BLaER1 (cell line): ENCODE measurements around the gene FNDC3B.

ENCODE experiments used
- H3K27ac ChIP-seq: shearing (Covaris generic); formaldehyde crosslinking; 2 replicates; pipeline ENCODE4 v1.8.1; 2022
- H3K27me3 ChIP-seq: shearing (Covaris generic); formaldehyde crosslinking; 2 replicates; pipeline ENCODE4 v1.8.1; 2022
- H3K36me3 ChIP-seq: shearing (Covaris generic); formaldehyde crosslinking; 2 replicates; pipeline ENCODE4 v1.8.1; 2022
- H3K4me1 ChIP-seq: shearing (Covaris generic); formaldehyde crosslinking; 2 replicates; pipeline ENCODE4 v1.8.1; 2022
- H3K4me2 ChIP-seq: shearing (Covaris generic); formaldehyde crosslinking; 2 replicates; pipeline ENCODE4 v1.8.1; 2022
- H3K4me3 ChIP-seq: shearing (Covaris generic); formaldehyde crosslinking; 2 replicates; pipeline ENCODE4 v1.8.1; 2022
- H3K9ac ChIP-seq: shearing (Covaris generic); formaldehyde crosslinking; 2 replicates; pipeline ENCODE4 v1.8.1; 2022
- H3K9me3 ChIP-seq: shearing (Covaris generic); formaldehyde crosslinking; 2 replicates; pipeline ENCODE4 v1.8.1; 2022
- H4K20me1 ChIP-seq: shearing (Covaris generic); formaldehyde crosslinking; 2 replicates; pipeline ENCODE4 v1.8.1; 2022
- Cebpa-rat ChIP-seq: shearing (Covaris generic); IDR thresholded peaks from 2 replicates; pipeline ENCODE4 v1.8.1; 2022

FNDC3B gene

DNA sequence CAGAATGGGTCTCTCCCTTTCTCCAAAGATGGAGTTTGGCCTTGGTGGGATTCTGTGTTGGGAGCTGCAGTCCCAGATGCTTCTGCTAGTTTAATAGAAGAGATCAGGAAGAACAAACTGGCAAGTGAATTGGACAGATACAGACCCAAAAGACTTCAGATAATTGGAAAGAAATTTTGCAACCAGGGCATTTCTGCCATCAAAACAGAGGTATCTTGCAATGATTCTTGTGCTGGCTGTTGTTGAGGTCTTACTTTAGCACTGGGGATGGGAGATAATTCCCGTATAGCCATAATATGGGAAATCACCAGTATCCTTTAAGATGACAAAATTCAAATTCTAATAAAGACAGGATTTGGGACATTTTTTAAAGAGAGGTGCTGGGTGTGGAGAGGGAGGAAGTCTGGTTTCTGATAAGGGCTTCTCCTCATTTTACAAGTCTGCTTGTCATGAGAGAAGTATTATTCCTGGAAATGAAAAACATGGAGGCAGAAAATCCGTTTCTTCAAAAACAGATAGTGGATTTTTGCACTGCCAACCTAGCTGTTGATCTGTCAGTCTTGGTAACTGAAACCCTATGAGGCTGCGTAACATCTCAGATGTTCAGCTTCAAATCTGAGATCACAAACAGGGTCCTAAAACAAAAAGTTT lies 40.1 kb downstream of the FNDC3B start:
- no peaks in the 10 kb centered on the region for H3K27me3 ChIP-seq
- no peak overlapping the region for H3K9ac ChIP-seq
- H3K27ac ChIP-seq, result no peak overlapping the region
- no peak overlapping the region for H3K4me2 ChIP-seq
- peaks cover 17% of the 10 kb centered on the region; the same call in 1 of the 2 replicates for H4K20me1 ChIP-seq
- no peak for TF ChIP-seq Cebpa-rat
- no peaks in the 10 kb centered on the region for H3K9me3 ChIP-seq
- no peak overlapping the region for H3K4me3 ChIP-seq
- H3K36me3 ChIP-seq, result peaks cover 12% of the 10 kb centered on the region; the same call in 1 of the 2 replicates
- H3K4me1 ChIP-seq, result no peaks in the 10 kb centered on the region

DNA sequence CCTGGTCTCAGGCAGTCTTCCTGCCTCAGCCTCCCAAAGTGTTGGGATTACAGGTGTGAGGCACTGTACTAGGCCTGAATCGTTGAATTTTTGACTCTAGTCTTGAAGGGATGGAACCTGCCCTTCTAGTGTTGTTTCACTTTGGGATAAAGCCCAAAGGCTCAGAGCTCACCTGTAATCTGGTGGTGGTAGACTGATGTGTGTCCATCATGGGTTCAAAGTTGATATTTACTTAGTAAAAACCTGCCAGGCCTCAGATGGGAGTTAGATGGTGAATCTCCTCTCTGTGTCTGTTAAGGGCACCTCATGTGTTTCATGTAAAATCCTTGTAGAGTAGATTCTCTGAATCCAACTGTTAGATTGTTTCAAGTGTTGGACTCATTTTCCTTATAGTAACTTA lies 41.1 kb downstream of the FNDC3B start:
- H3K4me2 ChIP-seq, result no peak overlapping the region
- TF ChIP-seq Cebpa-rat, result no peak
- no peaks in the 10 kb centered on the region for H3K4me1 ChIP-seq

DNA sequence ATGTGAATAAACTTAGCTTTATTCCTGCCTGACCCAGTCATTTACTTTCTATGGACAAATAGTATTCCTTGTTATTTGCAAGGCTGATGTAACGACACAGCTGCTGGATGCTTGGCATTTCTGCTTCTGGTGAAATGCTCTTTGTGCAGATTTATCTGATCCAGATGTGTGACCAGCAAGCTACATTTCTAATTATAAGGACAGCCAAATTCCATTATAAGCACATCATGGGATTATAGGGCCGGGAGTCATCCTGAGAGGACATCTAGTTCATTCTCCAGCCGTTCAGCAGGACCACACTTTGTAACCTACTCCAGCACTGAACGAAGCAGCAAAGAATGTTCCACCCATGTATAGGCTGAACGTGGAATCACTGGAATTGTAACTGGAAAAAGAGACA lies 42.9 kb downstream of the FNDC3B start:
- Histone ChIP-seq H3K4me1 (no peaks in the 10 kb centered on the region), H3K4me3 (no peak overlapping the region), H3K27me3 (no peaks in the 10 kb centered on the region), H3K4me2 (no peak overlapping the region), H3K36me3 (peaks cover 12% of the 10 kb centered on the region), H3K27ac (no peak overlapping the region), H3K9me3 (no peaks in the 10 kb centered on the region), H3K9ac (no peak overlapping the region), H4K20me1 (peaks cover 29% of the 10 kb centered on the region; the same call in 1 of the 2 replicates)
- no peak for TF ChIP-seq Cebpa-rat

More for the DNA sequence above, 41.1 kb downstream of the FNDC3B start:
- no peak overlapping the region for H3K9ac ChIP-seq
- no peak overlapping the region for H3K27ac ChIP-seq
- H3K4me3 ChIP-seq, result no peak overlapping the region
- H3K9me3 ChIP-seq, result no peaks in the 10 kb centered on the region
- no peaks in the 10 kb centered on the region for H3K27me3 ChIP-seq
- peaks cover 12% of the 10 kb centered on the region for H3K36me3 ChIP-seq
- H4K20me1 ChIP-seq, result peaks cover 21% of the 10 kb centered on the region; the same call in 1 of the 2 replicates

DNA sequence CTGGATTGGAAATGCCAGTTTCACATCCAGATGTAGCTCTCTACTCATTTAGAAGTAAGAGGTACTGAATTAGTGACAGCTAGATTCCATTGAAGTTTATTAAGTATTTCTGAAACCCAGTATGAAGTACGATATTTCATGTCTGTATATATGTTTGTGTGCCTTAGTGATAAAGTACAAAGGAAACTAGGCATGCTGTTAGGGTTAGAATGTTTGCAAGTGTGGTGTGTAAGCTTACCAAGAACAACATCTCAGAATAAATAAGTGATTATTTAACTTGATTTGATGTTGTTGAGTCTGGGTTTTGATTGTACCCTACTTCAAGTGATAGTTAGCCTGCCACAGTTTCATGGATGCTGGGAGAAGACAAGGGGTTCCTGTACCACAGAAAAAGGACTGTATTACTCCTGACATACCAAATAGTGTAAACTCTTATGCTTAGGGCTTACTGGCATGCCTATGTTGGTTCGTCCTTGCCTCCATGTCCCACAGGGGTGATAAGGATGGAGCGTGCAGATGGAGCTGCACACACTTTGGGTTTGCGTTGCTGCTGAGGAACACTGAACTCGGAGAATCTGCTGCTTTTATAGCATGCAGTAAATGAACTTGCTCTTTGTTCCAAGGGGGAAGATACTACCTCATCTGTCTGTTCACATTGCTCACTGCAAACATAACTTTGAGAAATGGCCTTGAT lies 43.6 kb downstream of the FNDC3B start:
- H3K27ac ChIP-seq, result no peak overlapping the region
- no peaks in the 10 kb centered on the region for H3K4me1 ChIP-seq
- no peak overlapping the region for H3K4me2 ChIP-seq
- no peaks in the 10 kb centered on the region for H3K27me3 ChIP-seq
- no peaks in the 10 kb centered on the region for H3K9me3 ChIP-seq
- H4K20me1 ChIP-seq, result peaks cover 36% of the 10 kb centered on the region; the same call in 1 of the 2 replicates
- no peak overlapping the region for H3K9ac ChIP-seq
- no peak overlapping the region for H3K4me3 ChIP-seq
- no peak for TF ChIP-seq Cebpa-rat
- peaks cover 12% of the 10 kb centered on the region for H3K36me3 ChIP-seq

DNA sequence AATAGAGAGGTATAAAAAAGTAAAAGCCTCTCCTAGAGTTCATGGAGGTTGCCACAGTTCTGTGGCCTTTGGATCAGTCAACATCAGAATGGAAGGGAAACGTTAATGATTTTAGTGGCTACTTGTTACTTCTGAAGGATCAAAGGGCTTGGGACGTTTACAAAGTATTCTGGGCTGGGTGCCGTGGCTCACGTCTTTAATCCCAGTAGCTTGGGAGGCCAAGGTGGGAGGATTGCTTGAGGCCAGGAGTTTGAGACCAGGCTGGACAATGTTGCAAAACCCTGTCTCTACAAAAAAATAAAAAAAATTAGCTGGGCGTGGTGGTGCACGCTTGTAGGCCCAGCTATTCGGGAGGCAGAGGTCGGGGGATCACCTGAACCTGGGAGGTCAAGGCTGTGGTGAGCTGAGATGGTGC lies 44.6 kb downstream of the FNDC3B start:
- H3K4me3 ChIP-seq, result no peak overlapping the region
- H3K27ac ChIP-seq, result no peak overlapping the region
- H3K4me1 ChIP-seq, result no peaks in the 10 kb centered on the region
- no peaks in the 10 kb centered on the region for H3K9me3 ChIP-seq
- no peak for TF ChIP-seq Cebpa-rat
- H4K20me1 ChIP-seq, result peaks cover 30% of the 10 kb centered on the region; the same call in 1 of the 2 replicates
- peaks cover 12% of the 10 kb centered on the region for H3K36me3 ChIP-seq
- H3K9ac ChIP-seq, result no peak overlapping the region
- no peak overlapping the region for H3K4me2 ChIP-seq
- no peaks in the 10 kb centered on the region for H3K27me3 ChIP-seq

DNA sequence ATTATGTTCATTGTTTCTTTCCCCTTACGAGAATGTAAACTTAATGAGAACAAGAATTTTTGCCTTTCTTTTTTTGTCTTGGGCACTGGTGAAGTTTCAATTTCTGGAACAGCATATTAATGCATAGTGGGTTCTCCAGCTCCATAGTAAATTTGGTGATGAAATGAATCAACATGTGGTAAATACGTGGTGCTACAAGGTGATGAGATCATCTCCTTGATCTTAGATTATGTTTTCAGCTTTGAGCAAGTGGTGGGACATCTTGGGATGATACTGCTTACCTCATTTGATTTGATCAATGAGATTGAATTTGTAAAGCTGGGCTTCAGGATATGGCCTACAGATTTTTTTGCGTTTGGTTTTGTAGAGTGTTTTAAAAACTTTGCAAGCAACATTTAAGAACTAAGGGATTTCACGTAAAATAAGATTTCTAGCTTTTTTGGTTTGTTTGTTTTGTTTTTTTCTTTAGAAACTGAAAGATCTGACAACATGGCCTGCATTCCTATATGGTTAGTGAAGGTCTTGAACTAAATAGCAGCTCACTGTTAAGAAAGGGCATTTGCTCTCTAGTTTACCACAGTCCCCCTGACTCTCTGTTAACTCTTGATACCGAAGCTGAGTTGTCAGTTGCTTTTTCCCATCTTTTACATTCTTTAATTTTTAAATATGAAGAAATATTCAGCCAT lies 45.6 kb downstream of the FNDC3B start:
- no peak overlapping the region for H3K4me3 ChIP-seq
- no peaks in the 10 kb centered on the region for H3K4me1 ChIP-seq
- H3K9ac ChIP-seq, result no peak overlapping the region
- H3K4me2 ChIP-seq, result no peak overlapping the region
- H3K27ac ChIP-seq, result no peak overlapping the region
- peaks cover 25% of the 10 kb centered on the region; the same call in 1 of the 2 replicates for H4K20me1 ChIP-seq
- H3K9me3 ChIP-seq, result no peaks in the 10 kb centered on the region
- H3K36me3 ChIP-seq, result peaks cover 12% of the 10 kb centered on the region
- no peak for TF ChIP-seq Cebpa-rat
- H3K27me3 ChIP-seq, result no peaks in the 10 kb centered on the region

DNA sequence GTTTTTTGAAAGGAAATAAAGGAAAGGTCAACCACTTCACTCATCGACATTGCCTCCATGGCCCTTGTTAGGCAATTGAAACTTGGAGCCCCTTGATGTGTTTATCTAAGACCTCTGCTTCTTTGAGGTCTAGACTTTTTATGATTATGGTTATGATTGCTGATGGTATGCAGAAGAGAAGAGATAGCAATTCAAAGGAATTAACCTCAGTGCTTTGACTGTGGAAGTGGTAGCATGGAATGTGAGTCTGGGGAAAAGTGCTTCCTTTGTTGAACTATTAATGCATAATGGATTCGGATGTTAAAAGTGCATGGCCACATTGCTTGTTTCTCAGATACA lies 46.1 kb downstream of the FNDC3B start:
- Histone ChIP-seq H3K9ac (no peak overlapping the region), H4K20me1 (peaks cover 20% of the 10 kb centered on the region; the same call in 1 of the 2 replicates), H3K9me3 (no peaks in the 10 kb centered on the region), H3K4me3 (no peak overlapping the region), H3K27ac (no peak overlapping the region), H3K27me3 (no peaks in the 10 kb centered on the region), H3K36me3 (peaks cover 12% of the 10 kb centered on the region), H3K4me2 (no peak overlapping the region), H3K4me1 (no peaks in the 10 kb centered on the region)
- TF ChIP-seq Cebpa-rat, result no peak

DNA sequence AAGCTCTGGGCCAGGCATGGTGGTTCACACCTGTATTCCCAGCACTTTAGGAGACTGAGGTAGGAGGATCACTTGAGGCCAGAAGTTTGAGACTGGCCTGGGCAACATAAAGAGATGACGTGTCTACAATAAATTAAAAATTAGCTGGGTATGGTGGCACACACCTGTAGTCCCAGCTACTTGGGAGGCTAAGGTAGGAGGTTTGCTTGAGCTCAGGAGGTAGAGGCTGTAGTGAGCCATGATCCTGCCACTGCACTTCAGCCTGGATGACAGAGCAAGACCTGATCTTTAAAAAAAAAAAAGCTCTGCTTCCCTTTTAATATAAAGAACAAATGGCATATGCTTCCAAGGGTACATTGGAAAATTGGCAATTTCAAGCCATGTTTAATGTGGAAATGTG lies 46.7 kb downstream of the FNDC3B start:
- no peak overlapping the region for H3K4me2 ChIP-seq
- no peaks in the 10 kb centered on the region for H3K4me1 ChIP-seq
- H4K20me1 ChIP-seq, result peaks cover 21% of the 10 kb centered on the region; the same call in 1 of the 2 replicates
- no peak for TF ChIP-seq Cebpa-rat
- peaks cover 12% of the 10 kb centered on the region for H3K36me3 ChIP-seq
- no peaks in the 10 kb centered on the region for H3K27me3 ChIP-seq
- H3K9me3 ChIP-seq, result no peaks in the 10 kb centered on the region
- no peak overlapping the region for H3K27ac ChIP-seq
- no peak overlapping the region for H3K9ac ChIP-seq
- H3K4me3 ChIP-seq, result no peak overlapping the region

DNA sequence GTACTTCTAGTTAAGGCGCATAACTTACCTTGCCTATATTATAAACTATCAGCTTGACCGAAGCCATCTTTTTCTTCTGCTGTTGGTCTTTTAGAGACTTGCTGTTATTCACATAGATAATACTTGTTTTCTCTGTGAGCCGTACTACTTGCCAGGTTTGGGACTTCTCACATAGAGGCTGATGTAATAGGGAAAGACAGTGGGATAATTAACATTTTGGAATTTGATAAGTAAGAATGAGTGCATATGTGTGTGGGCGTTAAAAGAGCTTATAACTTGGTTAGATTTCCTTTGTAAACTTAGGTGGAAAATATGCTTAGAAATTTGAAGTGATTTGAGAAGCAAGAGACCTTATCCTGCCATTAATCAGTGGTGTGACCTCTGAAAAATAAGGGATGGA lies 47.8 kb downstream of the FNDC3B start:
- H3K4me1 ChIP-seq, result no peaks in the 10 kb centered on the region
- H3K27ac ChIP-seq, result no peak overlapping the region
- no peaks in the 10 kb centered on the region for H3K9me3 ChIP-seq
- H3K36me3 ChIP-seq, result peaks cover 11% of the 10 kb centered on the region
- H4K20me1 ChIP-seq, result peaks cover 26% of the 10 kb centered on the region; the same call in 1 of the 2 replicates
- TF ChIP-seq Cebpa-rat, result no peak
- H3K4me2 ChIP-seq, result no peak overlapping the region
- no peaks in the 10 kb centered on the region for H3K27me3 ChIP-seq
- no peak overlapping the region for H3K9ac ChIP-seq
- H3K4me3 ChIP-seq, result no peak overlapping the region
